Panc1 (cell line): ENCODE data around the gene ING2. TPM values are rescaled to one million over a fixed set of nuclear protein-coding genes. Genes with fewer than 3 reads are reported as not detected.

Experiments
- ATAC-seq: fragments of 200-7000 bp; cut with Tn5 transposase; 2 replicates; pipeline ENCODE4 v1.9.1; 2020; ENCODE audit warnings: mild to moderate bottlenecking, moderate library complexity
- BruUV-seq: library from RNA; stranded (reverse); fragments of 400-500 nt; replicated peaks from 2 replicates; lab custom pipeline; 2021; lab: Mats Ljungman, UMichigan
- CTCF ChIA-PET: fragments of 300-600 bp; sonication (Branson Sonifier 250); formaldehyde crosslinking; loops from one replicate; lab custom pipeline; 2022; ENCODE audit warnings: antibody characterized with exemption; lab: Charles Lee
- POLR2A ChIA-PET: fragments of 300-600 bp; sonication (Branson Sonifier 250); formaldehyde crosslinking; loops from one replicate; lab custom pipeline; 2022; ENCODE audit warnings: antibody characterized with exemption; lab: Charles Lee
- DNase-seq: peaks from one replicate; pipeline ENCODE4 v3.0.0-alpha.2; 2010; ENCODE audit warnings: low read depth, low spot score
- H3K27ac ChIP-seq: 2 replicates; pipeline ENCODE4 v1.5.1; 2011; ENCODE audit warnings: mild to moderate bottlenecking, low read length, inconsistent platforms
- H3K27me3 ChIP-seq: fragments of 200-500 bp; sonication (Bioruptor generic); 2 replicates; pipeline ENCODE4 v1.6.0; 2014; ENCODE audit warnings: low read length, inconsistent platforms; ENCODE audit not compliant: control insufficient read depth, insufficient read depth
- H3K36me3 ChIP-seq: fragments of 200-500 bp; sonication (Bioruptor generic); 2 replicates; pipeline ENCODE4 v1.5.1; 2014; ENCODE audit warnings: inconsistent platforms, mild to moderate bottlenecking, low read length, moderate library complexity; ENCODE audit not compliant: control insufficient read depth, insufficient read depth
- H3K4me1 ChIP-seq: 2 replicates; pipeline ENCODE4 v1.5.1; 2011; ENCODE audit warnings: inconsistent platforms, mild to moderate bottlenecking, low read length, moderate library complexity; ENCODE audit not compliant: control insufficient read depth, insufficient read depth
- H3K4me3 ChIP-seq, 2 experiments: 2 replicates each; pipeline ENCODE4 v1.5.1; 2011 to 2012; ENCODE audit warnings: low read depth in 2 of 2, low read length in 2 of 2, mild to moderate bottlenecking in 2 of 2, inconsistent platforms in 1 of 2, moderate library complexity in 1 of 2
- H3K9me3 ChIP-seq: fragments of 200-500 bp; sonication (Bioruptor generic); 2 replicates; pipeline ENCODE4 v1.5.1; 2014; ENCODE audit warnings: low read depth, mild to moderate bottlenecking, inconsistent platforms, low read length, moderate library complexity; ENCODE audit not compliant: control insufficient read depth, insufficient read depth
- POLR2AphosphoS5 ChIP-seq: IDR thresholded peaks from 2 replicates; pipeline ENCODE4 v1.6.1; 2012; ENCODE audit warnings: mild to moderate bottlenecking, low read depth, low read length, moderate library complexity
- SIN3A ChIP-seq: IDR thresholded peaks from 2 replicates; pipeline ENCODE4 v1.6.1; 2012; ENCODE audit warnings: low read depth, mild to moderate bottlenecking, low read length, moderate library complexity, borderline replicate concordance; ENCODE audit not compliant: insufficient read depth
- TCF7L2 ChIP-seq: IDR thresholded peaks from 2 replicates; pipeline ENCODE4 v1.6.1; 2011; ENCODE audit warnings: mild to moderate bottlenecking, low read depth, low read length, inconsistent platforms
- in situ Hi-C: cut with HindIII; loops from 2 replicates; pipeline ENCODE4 v1.10.0; 2016; ENCODE audit warnings: low sequenced_read_pairs, low pct_unique_long_range_greater_than_20kb
- intact Hi-C: fragments of 100-400 bp; cut with micrococcal nuclease; formaldehyde crosslinking; loops from one replicate; pipeline ENCODE4 v1.10.0; 2022; ENCODE audit not compliant: unreplicated experiment
- total RNA-seq: library from RNA; stranded (reverse); gene quantifications from one replicate; pipeline ENCODE4 v1.2.1, GENCODE V29; 2021; ENCODE audit not compliant: unreplicated experiment
- TF ChIP-seq, protein P1 (sequence below): fragments of 450-650 bp; IDR thresholded peaks from 2 replicates; pipeline ENCODE4 v1.5.1; 2017; ENCODE audit warnings: mild to moderate bottlenecking
- TF ChIP-seq, protein P2 (sequence below), 2 experiments: IDR thresholded peaks; 2 replicates each; pipeline ENCODE4 v1.6.1; 2011 to 2012; ENCODE audit warnings: low read depth in 2 of 2, control low read depth in 1 of 2, low read length in 1 of 2, mild to moderate bottlenecking in 1 of 2, moderate library complexity in 1 of 2; ENCODE audit not compliant: insufficient read depth in 1 of 2

Gene ING2
- total RNA-seq, 1 experiment from 2014 or later = 11.8 TPM

DNA sequence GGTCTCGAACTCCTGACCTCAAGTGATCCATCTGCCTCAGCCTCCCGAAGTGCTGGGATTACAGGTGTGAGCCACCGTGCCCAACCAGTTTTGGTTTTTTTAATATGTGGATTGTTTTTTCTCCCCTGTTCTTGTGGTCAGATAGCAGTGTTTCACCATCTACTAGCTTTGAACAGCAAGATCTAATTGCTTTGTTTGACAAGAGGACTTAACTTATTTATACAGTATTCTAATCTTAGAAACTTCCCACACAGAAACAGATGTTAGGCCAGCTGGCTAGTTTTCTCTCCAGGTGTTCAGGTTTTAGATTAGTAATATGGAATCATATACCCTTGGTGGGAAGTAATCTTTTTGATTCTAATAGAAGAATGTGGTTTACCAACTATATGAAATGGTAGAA lies 12.9 kb downstream of the ING2 start:
- ChIA-PET CTCF (interaction anchor here (1.0 kb wide), 1 partner anchor 85 kb away, joined by 3 read pairs; no protein-coding TSS in a partner anchor), POLR2A (no interaction called here)
- no TSS peak for BruUV-seq
- H3K27me3 ChIP-seq = no peaks in the 10 kb centered on the region
- no peak overlapping the region for H3K27ac ChIP-seq
- no peak for DNase-seq
- H3K4me1 ChIP-seq = 0 out of 2 replicates have a peak, but pooled peaks cover 3% of the 10 kb centered on the region
- no peaks in the 10 kb centered on the region; the same call in 1 of the 2 replicates for H3K36me3 ChIP-seq
- intact Hi-C loops = no loop called here
- in situ Hi-C loops = no loop called here
- TF ChIP-seq TCF7L2 (no peak), SIN3A (no peak), POLR2AphosphoS5 (no peak)
- TF ChIP-seq, protein P1, sequence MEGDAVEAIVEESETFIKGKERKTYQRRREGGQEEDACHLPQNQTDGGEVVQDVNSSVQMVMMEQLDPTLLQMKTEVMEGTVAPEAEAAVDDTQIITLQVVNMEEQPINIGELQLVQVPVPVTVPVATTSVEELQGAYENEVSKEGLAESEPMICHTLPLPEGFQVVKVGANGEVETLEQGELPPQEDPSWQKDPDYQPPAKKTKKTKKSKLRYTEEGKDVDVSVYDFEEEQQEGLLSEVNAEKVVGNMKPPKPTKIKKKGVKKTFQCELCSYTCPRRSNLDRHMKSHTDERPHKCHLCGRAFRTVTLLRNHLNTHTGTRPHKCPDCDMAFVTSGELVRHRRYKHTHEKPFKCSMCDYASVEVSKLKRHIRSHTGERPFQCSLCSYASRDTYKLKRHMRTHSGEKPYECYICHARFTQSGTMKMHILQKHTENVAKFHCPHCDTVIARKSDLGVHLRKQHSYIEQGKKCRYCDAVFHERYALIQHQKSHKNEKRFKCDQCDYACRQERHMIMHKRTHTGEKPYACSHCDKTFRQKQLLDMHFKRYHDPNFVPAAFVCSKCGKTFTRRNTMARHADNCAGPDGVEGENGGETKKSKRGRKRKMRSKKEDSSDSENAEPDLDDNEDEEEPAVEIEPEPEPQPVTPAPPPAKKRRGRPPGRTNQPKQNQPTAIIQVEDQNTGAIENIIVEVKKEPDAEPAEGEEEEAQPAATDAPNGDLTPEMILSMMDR = no peak
- TF ChIP-seq, protein P2, sequence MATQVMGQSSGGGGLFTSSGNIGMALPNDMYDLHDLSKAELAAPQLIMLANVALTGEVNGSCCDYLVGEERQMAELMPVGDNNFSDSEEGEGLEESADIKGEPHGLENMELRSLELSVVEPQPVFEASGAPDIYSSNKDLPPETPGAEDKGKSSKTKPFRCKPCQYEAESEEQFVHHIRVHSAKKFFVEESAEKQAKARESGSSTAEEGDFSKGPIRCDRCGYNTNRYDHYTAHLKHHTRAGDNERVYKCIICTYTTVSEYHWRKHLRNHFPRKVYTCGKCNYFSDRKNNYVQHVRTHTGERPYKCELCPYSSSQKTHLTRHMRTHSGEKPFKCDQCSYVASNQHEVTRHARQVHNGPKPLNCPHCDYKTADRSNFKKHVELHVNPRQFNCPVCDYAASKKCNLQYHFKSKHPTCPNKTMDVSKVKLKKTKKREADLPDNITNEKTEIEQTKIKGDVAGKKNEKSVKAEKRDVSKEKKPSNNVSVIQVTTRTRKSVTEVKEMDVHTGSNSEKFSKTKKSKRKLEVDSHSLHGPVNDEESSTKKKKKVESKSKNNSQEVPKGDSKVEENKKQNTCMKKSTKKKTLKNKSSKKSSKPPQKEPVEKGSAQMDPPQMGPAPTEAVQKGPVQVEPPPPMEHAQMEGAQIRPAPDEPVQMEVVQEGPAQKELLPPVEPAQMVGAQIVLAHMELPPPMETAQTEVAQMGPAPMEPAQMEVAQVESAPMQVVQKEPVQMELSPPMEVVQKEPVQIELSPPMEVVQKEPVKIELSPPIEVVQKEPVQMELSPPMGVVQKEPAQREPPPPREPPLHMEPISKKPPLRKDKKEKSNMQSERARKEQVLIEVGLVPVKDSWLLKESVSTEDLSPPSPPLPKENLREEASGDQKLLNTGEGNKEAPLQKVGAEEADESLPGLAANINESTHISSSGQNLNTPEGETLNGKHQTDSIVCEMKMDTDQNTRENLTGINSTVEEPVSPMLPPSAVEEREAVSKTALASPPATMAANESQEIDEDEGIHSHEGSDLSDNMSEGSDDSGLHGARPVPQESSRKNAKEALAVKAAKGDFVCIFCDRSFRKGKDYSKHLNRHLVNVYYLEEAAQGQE (IDR thresholded peaks at IDR 0.05; ENCODE audit: insufficient read depth in 1 of 2, low read depth in 2 of 2, low read length in 1 of 2) = no peak
- no peak overlapping the region for H3K4me3 ChIP-seq
- ATAC-seq = no peak
- H3K9me3 ChIP-seq = no peaks in the 10 kb centered on the region

DNA sequence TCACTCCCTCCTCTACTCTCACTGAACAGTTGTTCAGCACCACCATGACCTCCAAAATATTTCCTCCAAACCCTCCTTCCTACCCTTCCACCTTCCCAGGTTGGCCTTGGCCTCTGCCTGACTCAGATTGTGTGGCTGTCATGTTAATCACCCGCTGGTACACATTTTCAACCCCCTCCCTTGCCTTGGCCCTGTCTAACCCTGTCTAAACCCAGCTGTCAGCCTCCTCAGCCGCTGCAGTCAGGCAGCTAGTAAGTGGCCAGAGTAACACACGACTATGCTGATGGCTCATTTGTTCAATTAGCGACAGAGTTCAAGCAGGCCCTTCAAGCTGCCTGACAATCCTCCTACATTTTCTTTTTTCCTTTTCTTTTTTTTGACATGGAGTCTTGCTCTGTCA lies 18.0 kb downstream of the ING2 start:
- Histone ChIP-seq H3K9me3 (no peaks in the 10 kb centered on the region), H3K27ac (no peak overlapping the region), H3K27me3 (no peaks in the 10 kb centered on the region), H3K4me1 (no peaks in the 10 kb centered on the region), H3K4me3 (no peak overlapping the region), H3K36me3 (no peaks in the 10 kb centered on the region)
- intact Hi-C loops (no loop called here), in situ Hi-C loops (no loop called here)
- DNase-seq (no peak), ATAC-seq (no peak)
- no TSS peak for BruUV-seq
- ChIA-PET POLR2A (no interaction called here), CTCF (no interaction called here)
- TF ChIP-seq TCF7L2 (no peak), POLR2AphosphoS5 (no peak), SIN3A (no peak)
- TF ChIP-seq, protein P1 = no peak
- TF ChIP-seq, protein P2 (IDR thresholded peaks at IDR 0.05; ENCODE audit: insufficient read depth in 1 of 2, low read depth in 2 of 2, low read length in 1 of 2) = no peak
